HG02884 (cell line): ENCODE data around the gene RPS8.
"Not testable (repeated sequence)": the region's sequence is repeated elsewhere in the genome, so short reads cannot be mapped to it uniquely, and the experiment has no call there.

ENCODE experiments used
- ATAC-seq: cut with Tn5 transposase; IDR thresholded peaks from one replicate; pipeline ENCODE4 v1.9.1; 2021; ENCODE audit warnings: mild to moderate bottlenecking, moderate library complexity; ENCODE audit not compliant: unreplicated experiment

The RPS8 gene

DNA sequence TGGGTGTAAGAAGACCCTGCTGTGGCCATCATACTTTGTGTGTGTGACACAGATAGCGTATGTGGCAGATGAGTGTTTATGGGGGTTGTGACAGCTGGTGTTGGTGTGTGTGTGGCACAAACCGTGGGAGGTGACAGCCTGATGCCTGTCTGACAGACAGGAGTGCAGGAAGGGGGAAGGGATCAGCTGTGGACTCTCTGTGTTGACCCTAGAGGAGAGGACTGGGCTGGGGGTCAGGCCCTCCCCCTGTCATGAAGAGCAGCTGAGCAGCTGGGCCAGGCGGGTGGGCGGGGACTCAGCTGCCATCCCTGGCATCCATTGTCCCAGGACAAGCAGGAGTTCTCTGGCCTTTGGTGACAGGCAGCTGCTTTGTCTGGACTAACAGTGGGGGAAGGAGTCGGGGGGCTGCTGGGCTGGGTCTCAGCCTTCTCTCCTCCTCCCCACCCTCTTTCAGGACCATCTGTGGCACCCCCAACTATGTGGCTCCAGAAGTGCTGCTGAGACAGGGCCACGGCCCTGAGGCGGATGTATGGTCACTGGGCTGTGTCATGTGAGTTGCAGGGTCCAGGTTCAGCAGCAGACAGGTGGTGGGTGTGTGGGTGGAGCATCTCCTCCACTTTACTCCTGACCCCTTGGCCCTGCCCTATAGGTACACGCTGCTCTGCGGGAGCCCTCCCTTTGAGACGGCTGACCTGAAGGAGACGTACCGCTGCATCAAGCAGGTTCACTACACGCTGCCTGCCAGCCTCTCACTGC lies 27.1 kb downstream of the RPS8 start:
- no peak for ATAC-seq

DNA sequence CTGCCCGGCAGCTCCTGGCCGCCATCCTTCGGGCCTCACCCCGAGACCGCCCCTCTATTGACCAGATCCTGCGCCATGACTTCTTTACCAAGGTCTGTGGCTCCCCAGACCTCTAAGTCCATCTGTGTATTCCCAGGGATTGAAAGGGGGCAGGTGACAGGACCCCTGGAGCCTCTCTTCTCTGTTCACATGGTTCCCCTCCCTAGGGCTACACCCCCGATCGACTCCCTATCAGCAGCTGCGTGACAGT lies 27.6 kb downstream of the RPS8 start:
- ATAC-seq, result no peak

DNA sequence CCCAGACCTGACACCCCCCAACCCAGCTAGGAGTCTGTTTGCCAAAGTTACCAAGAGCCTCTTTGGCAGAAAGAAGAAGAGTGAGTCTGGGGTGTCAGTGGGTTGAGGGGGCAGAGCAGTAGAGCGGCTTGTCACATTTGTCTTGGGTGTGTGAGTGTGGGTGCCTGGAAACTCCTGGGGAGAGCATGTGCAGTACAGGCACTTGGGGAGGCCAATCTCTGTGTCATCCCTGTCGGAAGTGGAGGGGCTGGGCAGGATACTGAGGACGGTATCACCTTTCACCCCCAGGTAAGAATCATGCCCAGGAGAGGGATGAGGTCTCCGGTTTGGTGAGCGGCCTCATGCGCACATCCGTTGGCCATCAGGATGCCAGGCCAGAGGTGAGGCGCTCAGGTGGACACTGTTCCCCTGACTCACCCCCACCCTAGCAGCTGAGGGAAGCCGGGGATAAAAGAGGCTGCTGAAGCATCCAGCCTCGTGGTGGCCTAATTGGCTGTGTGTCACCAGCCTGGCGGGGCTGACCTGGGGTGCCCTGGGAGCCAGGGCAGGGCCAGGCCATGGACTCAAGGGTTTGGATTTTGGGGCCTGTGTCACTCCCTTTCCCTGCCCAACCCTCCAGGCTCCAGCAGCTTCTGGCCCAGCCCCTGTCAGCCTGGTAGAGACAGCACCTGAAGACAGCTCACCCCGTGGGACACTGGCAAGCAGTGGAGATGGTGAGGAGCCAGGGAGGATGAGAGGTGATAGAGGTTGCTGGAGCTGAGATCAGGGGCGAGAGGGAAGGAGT lies 28.2 kb downstream of the RPS8 start:
- no peak for ATAC-seq

DNA sequence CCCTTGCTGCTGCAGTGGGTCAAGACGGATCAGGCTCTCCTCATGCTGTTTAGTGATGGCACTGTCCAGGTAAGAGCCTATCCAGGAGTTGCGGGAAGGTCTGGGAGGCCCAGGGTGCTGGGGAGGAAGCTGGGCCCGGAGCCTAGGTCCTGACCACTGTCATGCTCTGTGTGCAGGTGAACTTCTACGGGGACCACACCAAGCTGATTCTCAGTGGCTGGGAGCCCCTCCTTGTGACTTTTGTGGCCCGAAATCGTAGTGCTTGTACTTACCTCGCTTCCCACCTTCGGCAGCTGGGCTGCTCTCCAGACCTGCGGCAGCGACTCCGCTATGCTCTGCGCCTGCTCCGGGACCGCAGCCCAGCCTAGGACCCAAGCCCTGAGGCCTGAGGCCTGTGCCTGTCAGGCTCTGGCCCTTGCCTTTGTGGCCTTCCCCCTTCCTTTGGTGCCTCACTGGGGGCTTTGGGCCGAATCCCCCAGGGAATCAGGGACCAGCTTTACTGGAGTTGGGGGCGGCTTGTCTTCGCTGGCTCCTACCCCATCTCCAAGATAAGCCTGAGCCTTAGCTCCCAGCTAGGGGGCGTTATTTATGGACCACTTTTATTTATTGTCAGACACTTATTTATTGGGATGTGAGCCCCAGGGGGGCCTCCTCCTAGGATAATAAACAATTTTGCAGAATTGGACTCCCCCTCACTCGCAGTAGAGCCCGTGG lies 30.1 kb downstream of the RPS8 start:
- no peak for ATAC-seq

DNA sequence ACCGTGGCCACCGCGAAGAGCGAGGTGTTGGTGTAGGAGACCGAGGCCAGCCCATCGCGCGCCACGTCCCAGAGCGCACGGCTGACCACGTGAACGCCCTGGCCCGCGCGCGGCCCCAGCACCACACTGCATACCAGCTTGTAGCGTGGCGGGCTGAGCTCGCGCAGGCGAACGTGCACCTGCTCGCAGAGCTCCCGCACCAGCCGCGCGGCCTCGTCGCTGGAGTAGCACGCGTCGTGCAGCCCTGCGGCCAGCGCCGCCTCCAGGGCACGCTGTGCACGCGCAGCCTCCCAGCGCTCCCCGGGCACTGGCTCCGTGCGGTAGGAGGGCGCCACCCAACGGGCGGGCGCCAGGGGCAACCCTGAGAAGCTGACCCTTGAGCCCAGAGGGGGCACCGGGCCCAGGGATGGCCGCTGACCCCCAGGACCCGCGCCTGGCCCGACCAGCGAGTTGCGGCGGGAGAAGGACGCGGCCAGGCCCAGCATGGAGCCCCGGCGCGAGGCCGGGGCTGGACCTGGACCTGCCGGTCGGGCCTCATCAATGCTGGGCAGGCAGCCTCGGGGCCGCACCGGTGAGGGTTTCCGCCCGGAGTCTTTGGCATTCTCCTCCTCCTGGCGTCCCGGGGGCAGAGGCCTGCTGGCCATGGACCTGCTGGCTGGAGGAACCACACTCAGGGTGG lies 30.8 kb downstream of the RPS8 start:
- no peak for ATAC-seq

DNA sequence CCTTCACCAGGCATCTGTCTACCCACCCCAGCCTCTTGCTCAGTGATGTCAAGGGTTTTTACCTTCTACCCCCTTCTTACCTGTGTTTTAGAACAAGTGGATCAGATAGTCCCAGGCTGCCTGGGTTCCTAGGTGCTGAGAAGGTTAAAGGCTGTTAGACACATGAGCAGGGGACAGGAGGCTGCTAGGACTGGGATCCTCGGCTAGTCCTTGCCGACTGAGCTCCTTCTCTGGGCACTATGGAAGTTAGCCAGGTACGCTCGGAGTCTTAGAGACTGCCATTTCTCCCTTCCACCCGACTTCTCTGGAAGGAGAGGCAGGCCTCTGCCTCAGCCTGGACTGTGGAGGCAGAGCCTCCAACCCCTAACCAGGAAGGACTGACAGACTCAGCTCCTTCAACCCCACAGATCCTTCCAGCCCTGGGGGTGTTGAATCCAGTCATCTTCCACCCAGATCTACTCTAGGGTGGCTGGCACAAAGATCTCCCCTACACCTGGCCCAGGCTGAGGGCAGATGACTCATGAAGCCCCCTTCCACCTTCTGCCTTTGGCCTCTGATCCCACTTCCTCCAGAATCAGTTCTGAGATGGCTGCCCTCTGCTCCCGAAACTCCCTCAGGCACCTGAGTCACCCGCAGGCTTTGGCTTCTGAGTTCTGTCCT lies 31.5 kb downstream of the RPS8 start, which contains the start of gene DYNLT4:
DYNLT4 (minus strand) TSS at position 648 of the 660 bp plus-strand sequence. CDS start 683 bp downstream, outside the sequence.
- ATAC-seq, result no peak

DNA sequence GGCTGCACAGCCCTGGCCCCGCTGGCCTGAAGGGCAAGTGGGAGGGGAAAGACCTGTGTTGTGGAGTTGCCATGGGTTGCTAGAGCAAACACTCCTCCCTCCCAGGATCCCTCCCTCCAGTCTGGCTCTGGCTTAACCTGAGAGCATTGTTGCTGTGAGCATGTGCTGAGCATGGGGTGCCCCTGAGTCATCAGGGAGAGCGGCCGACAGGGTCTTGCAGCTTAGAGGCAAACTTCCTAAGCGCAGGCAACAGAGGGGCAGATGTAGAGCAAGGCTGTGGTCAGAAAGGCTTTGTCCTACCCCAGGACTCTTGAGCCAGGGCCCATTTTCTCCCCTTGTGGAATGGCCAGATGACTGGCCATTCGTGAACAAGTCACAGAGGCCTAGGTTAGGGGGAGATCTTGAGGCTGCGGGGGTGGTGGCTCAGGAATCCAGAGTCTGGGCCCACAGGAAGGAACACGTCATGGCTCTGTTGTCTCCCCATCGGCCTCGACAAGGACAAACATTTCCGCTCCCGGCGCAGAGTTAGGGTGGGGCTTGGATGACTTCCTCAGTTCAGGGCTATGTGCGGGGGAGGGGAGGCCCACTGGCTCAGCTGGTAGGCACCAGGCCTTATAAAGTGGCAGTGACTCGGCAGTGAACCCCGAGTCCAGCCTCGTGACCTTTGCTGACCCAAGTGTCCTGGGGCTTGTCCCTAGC lies 32.2 kb downstream of the RPS8 start:
- no peak for ATAC-seq

DNA sequence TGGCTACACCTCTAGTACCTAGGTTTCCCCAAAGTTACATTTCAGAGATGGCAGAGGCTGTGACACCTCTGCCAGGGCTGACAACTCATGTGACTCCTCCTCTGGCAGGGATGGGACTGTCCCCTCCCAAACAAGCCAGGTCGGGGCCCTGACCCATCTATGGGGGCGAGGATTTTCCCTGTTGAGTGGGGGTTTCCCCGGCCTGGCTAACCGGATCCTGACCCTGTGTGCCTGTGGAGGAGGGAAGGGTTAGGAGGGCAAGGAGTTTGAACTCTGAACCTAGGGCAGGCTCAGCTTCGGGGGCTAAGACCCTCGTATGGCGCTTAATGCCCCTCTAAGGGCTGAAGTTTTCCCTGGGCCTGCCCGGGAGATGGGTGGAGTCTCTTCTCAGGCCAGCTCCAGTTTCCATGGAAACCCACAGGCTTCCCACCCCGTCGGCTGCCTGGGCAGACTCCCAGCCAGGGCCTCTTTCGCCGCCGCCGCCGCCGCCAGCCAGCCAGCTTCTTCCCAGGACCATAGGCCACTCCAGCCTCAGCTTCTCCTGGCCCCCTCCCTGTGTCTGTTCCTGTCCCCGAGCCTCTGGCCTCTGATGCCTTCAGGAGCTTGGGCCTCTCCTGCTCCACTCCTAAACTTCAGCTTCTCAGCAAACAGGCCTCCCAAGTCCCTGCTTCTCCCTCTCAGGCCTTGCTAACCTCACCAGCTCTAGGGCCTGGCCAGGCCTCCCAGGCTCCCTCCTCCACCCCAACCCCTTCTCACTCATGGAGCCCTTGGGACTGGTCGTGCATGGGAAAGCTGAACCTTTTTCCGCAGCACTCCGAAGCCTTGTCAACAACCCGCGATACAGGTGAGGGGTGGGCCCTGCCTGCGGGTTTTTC lies 33.0 kb downstream of the RPS8 start, which contains the start of gene BTBD19:
BTBD19 (plus strand) TSS at position 461 of the 875 bp plus-strand sequence; CDS start at position 759, 298 bp downstream.
- ATAC-seq, result no peak

DNA sequence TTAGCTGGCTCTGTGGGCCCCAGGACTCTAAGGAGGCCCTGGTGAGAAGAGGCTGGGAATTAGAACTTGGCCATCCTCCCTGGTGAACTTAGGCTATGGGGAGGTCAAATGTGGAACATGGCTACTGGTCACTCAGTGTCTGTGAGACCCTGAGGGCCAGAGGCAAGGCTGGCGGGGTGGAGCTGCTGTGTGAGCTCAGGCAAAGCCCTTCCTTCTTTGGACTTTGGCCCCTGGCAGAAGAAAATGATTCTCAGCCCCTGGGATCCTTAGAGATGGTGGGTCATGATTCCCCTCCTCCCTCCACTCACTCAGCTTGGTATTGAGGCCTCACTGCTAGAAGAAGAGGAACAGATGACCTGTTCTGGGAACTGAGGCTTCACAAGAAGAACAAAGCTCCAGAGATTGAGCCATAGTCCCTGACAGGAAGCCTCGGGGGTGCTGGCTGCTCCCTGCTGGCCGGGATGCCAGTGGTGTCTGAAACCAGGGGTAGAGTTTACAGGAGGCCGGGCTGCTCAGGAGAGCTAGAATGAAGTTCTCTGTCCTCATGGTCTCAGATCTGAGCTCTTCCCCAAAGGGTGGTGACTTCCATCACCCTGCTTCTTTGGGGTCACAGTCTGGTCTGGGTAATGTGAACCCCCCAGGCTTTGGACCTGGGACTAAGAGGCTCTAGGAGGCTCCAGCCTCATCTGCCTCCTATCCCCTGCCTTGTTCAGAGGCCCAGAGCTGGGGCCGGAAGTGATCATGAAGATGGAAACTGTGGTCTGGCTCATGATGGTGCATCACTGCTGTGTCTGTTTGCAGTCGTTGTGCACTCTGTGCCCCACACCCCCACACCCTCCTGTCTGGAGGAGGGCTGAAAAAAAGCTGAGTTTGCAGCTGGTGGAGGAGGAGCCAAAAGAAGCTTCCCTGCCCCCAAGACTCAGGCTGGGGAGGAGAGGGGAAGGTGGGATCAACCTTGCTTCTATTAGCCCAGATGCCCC lies 33.9 kb downstream of the RPS8 start:
- no peak for ATAC-seq

DNA sequence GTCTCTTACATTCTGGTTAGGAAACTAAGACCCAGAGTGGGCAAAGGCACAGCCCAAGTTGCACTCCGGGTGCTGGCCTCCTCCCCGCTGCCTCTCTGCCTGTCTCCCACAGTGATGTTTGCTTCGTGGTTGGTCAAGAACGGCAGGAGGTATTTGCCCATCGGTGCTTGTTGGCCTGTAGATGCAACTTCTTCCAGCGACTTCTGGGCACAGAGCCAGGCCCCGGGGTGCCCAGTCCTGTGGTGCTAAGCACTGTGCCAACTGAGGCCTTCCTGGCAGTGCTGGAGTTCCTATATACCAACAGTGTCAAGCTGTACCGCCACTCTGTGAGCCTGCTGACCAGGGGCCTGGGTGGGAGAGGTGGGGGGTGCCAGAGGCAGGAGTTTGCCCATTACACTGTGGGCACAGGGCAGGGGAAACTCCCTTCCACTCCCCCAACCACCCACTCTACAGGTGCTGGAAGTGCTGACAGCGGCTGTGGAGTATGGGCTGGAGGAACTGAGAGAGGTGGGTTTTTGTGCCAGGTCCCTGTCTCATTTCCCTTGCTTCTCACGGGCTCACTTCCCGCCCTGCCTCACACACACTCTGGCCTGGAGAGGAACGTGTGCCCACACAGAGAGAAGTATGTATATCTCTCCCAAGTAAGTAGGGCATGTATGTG lies 34.9 kb downstream of the RPS8 start:
- ATAC-seq, result no peak

DNA sequence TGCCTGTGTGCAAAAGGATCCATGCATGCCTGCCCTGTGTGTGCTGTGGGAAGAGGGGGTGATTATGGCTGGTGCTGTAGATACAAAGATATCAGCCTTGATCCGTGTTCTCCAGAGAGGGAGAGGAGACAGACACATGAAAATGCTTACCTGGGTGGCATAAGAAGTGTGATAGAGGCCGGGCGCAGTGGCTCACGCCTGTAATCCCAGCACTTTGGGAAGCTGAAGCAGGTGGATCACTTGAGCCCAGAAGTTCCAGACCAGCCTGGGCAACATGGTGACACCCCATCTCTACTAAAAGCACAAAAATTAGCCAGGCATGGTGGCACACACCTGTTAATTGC lies 35.4 kb downstream of the RPS8 start:
- ATAC-seq, result not testable (repeated sequence)

DNA sequence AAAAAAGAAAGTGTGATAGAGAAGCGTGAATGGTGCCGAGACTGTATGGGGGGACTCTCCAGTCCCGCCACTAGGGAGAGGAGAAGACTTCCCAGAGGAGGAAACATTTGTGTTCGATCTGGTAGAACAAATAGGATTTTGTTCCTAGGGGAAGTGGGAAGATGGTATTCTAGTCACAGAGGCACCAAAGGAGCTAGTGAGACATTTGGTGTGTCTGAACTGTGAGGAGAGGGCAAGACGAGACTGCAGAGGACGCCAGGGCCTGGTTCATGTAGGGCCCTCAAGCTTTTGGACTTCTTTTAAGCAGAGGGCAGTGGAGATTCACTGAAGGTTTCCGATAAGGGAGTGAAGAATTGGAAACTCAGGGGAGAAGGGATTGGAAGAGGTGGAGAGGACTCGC lies 35.9 kb downstream of the RPS8 start:
- no peak for ATAC-seq

DNA sequence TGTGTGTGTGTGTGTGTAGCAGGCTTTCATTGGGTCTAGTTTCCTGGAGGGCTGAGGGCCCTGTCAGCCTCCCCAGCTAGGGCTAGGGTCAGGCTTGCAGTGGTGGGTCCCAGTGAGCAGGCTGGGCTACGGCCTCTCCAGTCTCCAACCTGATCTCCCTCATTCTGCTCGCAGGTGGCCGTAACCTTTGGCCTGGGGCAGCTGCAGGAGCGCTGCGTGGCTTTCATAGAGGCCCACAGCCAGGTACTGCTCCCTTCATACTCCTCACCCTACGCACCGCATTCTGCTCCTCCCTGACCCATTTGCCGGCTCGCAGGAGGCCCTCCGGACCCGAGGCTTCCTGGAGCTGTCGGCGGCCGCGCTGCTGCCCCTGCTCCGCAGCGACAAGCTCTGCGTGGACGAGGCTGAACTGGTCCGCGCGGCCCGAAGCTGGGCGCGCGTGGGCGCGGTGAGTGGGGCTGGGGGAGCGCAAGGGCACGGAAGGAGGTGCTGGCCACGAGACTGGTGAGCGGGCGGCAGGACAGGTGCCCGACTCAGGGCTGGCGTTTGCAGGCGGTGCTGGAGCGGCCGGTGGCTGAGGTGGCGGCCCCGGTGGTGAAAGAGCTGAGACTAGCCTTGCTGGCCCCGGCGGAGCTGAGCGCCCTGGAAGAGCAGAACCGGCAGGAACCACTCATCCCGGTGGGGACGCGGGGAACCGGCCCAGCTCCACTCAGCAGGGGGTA lies 37.6 kb downstream of the RPS8 start:
- ATAC-seq, result no peak

DNA sequence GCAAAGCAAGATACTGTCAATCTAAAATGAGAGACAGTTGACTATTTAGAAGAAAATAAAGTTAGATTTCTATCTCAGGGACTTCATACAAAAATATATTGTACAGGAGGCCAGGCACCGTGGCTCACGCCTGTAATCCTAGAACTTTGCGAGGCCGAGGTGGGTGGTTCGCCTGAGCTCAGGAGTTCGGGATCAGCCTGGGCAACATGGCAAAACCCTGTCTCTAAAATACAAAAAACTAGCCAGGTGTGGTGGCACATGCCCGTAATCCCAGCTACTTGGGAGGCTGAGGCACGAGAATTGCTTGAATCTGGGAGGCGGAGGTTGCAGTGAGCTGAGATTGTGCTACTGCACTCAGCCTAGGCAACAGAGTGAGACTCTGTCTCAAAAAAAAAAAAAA lies 40.6 kb downstream of the RPS8 start:
- ATAC-seq, result not testable (repeated sequence)

DNA sequence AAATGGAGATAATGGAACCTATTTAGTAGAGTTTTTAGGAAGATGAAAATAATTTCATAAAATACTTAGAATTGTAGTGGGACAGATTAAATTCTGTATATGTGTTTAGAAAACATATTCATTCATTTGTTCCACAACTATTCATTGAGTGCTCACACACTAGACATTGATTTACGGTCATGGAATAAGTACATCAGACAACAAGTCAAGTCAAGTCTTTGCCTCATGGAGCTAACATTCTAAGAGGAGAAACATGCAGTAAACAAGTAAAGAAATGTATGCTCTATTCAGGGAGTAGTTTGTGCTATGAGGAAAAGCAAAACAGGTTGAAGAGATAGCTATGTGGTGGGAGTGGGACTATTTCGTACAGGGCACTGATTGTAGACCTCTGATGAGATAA lies 42.0 kb downstream of the RPS8 start:
- no peak for ATAC-seq

DNA sequence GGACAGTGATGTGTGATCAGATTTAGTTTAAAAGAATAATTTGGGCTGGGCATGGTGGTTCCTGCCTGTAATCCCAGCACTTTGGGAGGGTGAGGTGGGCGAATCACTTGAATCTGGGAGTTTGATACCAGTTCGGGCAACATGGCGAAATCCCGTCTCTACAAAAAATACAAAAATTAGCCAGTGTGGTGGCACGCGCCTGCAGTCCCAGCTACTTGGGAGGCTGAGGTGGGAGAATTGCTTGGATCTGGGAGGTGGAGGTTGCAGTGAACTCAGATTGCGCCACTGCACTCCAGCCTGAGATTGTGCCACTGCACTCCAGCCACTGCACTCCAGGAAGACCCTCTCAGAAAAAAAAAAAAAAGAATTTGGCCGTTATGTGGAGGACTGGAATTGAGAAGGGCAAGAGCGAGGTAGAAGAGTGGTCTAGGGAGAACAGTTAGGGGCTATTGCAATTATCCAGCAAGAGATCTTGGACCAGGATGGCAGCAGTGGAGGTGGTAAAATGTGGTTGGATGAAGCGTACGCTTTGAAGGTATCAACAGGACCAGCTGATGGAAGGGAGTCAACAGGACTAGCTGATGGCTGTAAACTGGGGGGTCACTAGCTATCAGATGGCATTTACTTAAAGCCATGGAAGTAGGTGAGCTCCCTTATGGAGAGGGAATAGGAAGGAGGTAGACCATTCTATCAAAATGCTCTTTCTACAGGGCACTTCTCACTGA lies 42.6 kb downstream of the RPS8 start:
- no peak for ATAC-seq
